HG03439 (cell line): ENCODE measurements around the gene LRRN2.

Experiments used
- ATAC-seq: cut with Tn5 transposase; IDR thresholded peaks from one replicate; pipeline ENCODE4 v1.9.1; 2021; ENCODE audit warnings: mild to moderate bottlenecking, moderate library complexity; ENCODE audit not compliant: unreplicated experiment

LRRN2 gene

DNA sequence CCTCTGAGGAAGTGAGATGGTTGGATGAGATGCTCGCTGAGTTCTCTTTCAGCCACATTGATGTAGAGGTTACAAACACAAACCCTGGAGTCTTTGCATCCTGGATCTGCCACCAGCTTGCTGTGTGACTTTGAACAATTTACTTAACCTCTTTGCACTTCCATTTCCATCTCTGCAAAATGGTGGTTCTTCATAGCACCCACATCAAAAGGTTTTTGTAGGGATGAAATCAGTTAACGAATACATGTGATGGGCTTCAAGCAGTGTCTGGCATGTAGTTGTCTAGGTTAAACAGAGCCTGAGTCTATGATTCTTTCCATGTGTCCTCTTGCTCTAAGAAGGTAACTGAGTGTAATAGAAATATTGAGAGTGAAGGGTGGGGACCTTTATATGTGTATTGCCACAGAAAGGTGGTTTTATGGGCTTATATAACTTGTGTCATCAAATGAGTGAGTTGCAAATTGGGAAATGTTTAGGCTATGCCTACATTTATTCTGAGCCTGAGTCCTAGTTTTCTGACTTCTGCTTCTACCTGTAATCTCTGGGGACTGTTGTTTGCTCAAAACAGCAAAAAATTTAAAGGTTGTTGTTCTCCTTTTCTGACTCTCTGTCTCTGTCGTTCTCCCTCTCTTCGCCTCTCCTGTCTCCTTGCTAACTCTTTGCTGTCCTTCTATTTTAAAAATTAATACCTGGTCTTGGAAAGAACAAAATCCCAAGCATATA is 27.3 kb upstream of the LRRN2 start:
- ATAC-seq: no peak

DNA sequence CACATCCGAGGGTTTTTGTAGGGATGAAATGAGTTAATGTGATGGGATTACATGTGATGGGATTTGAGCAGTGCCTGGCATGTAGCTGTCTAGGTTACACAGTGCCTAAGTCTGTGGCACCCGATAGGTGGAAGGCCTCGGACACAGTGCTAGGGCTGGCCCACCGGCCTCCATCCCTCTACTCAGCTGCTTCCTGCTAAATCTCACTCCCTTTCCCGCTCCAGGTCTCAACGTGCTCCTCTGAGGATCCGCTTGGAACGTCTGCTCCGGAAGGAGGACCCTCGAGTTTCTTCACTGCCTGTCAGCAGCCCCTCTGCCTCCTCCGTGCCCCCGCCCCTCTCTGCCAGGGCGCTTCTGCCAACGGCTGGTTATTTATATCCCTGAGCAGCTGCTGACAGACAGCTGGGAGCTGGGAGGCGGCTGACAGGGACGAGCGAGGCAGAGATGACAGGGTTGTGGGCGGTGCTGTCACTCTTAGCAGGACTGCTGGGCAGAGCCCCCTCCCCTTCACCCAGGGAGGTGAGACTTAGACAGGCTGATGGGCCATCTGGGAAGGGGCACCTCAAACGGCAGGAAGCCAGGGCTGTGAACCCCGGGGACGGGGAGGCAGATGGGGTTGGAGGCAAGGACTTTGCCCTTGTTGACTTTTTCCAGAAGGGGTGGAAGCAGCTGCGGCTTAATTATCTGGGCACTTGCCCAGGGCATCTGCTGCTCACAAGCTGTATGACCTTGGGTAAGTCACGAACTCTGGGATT is 26.6 kb upstream of the LRRN2 start:
- no peak for ATAC-seq

DNA sequence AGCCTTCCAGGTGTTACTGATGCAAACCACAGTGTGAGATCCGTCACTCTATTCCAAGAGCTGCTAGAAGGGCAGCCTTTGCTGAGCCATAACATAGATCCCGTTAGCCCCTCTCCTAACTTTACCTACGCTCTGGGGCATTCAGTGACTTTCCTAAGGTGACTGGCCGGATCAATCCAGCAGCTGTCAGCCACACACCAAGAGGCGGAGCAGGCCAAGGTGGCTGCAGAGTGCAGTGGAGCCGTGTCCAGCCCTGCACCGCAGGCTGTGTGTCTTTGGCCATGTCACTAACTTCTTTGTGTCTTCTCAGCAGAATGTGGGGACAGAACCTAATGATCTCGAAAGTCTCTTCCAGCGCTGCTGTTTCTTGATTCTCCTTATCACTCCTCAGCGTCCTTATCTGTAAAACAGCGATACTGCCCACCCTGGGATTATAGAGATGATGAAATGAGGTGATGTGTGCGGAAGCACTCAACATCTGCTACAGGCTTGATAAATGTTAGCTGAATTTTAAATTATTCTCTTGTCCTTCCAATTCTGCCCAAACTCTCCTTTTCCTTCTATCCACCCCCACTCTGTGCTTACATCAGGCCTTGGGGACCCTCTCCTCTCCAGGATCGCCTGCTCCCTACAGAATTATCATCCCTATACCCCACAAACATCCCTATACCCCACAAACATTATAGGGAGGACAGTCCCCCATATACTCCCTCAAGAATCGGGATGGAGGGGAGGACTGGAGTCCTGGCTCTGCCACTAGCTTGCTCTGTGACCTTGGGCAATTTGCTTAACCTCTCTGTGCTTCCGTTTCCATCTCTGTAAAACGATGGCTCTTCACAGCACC is 25.8 kb upstream of the LRRN2 start:
- ATAC-seq: no peak

DNA sequence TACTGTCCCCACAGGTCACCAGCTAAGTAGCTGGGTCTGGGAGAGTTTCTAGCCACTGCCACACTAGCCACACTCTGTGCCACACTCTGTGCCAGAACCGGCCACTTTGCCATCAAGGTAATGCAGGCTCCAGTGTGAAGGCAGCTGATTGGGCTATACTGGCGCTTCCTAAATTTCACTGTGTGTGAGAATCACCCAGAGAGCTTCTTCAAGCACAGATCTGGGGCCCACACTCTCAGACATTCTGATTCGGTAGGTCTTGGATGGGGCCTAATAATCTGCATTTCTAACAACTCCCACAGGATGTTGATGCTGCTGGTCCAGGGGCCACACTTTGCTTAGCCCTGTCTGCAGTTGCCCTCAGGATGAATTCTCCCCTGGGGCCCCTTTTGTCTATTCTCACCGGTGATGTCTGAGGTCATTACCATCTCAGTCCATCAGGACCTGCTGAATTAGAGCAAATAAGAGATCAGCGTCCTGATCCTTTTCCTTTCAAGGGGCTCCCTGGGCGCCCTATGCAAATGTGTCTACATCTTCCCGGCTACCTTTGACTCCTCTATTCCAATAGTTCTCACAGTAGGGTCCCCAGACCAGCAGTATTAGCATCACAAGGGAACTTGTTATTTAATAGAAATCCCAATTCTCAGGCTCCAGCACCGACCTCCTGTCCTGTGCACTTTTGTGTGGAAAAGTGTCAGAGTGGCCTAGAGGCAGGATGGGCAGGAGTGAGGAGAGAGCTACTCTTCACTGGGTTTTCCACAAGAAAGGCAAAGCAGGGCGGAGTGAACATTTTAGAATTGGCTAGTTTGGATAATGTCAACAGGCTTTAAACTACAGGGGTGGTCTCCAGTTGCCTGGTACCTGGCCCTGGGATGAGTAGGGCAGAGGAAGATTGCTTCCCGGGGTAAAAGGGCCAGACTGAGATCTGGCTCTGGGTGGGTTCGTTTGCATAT is 24.7 kb upstream of the LRRN2 start:
- no peak for ATAC-seq

DNA sequence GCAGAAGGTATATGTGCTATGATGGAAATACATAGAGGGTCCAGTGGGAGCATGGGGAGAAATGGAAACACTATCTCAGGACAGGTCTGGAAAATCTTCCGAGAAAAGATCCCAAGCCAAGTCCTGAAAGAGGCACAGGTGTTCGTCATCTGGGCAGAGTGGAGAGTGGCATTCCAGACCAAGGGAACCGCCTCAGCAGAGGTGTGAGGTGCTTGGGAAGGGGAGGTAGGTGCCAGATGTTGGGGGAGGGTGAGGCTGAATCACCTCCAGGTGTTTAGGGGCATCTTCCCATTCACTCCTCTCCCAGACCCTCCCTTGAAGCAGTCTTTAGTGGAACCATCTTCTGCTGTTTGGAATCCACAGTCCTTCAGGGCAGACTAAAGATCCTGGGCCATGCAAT is 23.5 kb upstream of the LRRN2 start:
- no peak for ATAC-seq

DNA sequence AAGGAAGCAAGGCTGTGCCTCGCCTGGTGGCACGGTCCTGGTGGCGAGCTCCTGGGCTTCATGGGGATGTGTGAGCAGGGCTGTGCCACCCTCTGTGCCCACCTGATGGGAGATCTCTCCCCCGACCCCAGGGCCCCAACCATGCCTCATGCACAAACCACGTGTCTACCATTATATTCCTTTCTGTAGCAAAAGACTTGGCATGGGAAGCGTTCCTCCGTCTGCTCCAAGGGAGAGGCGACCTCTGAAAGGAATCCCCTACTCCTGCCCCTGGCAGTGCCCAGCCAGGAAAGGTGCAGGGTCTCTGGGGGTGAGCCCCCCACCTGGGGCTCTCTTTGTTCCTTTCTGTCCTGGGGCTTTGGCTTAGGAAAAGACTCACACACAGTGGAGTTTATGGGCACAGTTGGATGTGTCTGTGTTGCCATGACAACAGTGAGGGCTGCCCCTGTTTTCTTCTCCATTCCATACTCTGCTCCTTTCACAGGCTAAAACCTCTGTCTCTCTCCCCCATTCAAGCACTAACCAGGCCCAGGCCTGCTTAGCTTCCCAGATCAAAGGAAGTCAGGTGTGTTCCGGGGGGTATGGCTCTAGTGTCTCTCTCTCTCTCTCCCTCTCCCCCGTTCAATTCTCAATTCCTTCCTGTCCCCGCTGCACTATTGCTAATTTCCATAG is 21.4 kb upstream of the LRRN2 start:
- ATAC-seq: no peak

DNA sequence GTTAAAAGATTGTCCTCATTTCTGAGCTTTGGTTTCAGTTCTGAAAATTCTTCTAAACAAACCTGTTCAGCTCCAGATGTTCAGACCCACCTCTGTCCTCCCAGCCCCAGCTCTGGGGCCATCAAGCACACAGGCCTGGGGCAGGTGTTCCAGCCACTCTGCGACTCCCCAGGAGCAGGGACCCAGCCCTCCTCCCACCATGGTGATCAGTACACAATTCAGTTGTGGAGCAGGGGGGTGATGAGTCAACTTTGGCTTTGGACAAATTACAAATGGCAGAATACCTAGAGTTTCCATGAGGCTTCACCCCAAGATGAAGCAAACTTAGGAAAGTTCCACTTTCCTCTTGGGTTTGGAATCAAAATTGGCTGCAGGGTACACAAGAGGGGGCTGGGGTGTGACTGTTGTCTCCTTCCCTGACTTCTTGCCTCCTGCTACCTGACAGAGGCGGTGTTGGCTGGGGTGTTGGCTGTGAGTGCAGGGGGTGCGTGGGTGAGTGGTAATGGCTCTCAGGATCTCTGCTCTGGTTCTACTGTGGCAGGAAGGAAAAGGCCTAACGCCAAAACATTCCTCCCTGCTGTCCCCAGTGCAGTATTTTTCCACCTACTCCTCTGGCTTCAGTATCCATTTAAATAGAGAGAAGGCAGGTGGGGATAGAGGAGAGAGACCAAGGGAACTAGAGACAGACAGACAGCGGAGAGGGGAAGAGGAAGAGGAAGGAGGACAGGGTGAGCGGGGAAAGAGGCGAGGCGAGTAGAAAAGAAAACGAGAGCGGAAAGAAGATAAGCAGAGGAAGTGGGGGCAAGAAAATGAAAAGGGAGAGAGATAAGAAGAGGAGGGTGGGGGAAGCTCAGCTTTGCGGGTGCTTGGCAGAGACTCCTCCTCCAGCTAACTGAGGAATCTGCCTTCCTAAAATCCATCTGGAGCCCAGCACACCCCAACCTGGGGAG is 20.6 kb upstream of the LRRN2 start:
- no peak for ATAC-seq

DNA sequence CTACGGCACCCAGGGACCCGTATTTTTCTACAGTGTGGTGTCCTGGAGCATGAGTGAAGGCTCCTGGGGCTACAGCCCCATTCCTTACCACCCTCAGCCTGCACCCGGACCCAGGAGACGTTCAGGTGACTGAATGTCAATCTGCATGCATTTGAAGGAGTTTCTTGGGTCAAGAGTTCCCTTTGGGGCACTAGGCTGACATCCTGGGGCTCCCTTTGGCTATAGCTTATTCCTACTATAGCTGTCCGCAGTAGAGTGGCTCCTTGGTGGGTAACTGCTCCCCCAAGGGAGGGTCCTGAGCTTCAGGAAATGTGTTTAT is 19.9 kb upstream of the LRRN2 start:
- no peak for ATAC-seq

DNA sequence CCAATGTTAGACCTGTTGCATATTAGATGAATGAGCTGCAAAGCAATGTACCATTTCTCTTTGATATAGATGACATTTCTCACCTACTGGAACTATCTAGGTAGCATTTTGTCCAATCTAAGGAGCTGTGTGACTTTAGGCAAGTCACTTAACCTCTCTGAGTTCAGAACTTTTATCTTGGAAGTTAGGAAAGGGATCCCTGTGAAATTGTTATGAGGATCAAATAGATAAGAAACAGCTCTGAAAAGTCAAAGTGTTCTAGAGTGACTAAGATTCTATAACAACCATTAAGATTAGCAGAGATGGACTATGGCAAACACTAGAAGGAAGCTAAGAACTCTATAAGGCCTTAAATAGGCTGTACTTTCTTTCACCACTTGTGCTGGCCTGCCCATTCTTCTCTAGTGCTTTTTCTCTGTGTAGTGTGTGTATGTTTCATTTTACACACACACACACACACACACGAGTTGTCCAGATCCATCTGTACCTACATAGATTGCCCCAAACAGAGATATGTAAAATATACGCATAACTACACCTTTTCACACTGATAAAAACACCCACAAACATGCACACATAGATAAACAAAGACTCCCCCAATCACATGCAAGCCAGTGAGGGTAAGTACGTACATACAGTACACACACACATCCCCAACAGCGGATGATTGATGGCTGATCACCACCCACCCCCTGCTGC is 19.4 kb upstream of the LRRN2 start:
- ATAC-seq: no peak

DNA sequence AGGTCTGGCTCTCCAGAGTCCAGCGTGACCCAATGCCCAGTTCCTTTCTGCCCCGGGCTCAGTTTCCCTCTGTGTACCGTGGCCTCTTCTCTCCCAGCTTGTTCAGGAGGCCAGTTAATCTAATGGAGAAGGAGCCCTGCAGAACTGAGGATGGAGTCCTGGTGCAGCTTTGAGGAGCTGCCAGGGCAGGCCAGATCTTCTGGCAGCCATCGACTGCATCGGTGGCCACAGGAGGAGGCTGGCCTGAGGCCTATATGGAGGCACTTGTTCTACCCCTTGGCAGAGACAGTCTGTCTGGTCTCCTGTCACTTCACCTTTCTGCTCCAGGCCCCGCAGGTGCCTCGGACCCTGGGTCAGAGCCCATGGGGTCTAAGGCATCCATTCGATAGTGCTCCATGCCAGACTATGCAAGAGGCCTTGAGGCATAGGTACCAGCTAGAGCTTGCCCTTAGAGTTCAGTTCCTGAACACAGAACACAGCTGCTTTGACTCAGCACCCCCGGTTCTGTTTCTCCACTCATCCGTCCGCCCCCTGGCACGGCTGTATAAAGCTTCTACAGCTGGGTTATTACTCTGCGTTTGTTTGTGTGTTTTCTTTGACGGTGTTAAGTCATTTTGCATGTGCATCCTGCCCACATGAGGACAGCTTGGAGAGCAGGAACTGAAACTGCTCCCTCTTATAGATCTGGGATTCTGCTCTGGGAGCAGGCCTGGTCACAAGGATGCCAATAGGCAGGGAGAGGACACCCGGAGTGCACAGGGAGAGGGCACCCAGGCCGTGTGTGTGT is 18.5 kb upstream of the LRRN2 start:
- no peak for ATAC-seq

DNA sequence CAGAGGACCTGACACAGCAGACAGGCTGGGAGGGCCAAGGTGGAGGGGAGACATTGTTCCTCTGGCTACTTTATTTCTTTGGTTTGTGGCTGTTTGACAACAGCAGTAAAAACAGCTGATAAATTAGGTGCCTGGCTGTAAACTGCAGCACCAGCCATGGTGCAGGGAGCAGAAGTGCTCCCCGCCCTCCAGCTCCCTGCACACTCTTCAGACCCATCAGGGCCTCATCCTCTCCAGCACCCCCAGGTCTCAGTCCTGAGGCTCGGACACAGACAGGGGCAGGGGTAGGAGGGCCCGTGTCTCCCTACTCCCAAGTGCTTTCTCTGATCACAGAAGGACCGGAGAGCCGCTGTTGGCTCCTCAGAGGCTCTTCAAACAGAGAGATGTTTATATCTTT is 17.7 kb upstream of the LRRN2 start:
- no peak for ATAC-seq

DNA sequence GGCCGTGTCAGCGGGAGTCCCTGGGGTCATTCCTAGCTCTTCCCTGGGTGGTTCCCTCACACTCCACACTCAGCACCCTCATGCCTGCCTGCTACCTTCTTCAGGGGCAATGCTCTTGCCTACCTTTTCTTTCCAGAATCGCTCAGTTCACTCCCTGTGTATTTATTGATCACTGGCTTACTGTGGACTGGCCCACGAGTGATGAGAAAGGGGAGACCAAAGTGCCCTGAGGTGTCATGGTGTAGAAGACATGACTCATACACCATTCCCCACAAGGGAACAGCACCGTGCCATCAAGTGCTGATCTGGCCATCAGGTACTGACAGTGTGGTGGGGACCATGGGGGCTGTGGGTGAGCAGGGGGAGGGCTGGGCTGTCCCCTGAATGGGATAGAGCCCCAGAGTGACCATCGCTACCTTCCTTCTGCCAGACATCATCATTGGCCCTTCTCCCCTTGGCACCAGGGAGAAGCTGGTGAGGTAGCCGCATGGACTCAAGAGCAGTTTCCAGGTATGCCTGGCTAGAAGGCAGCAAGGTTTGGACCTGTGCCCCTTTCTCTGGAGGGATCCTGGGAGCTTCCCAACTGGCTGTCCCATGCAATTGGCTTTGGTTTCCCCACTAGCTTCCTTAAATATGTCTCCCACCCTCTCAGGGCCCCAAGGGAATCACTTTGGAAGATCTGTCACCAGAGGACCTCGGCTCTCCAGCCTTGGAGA is 17.2 kb upstream of the LRRN2 start:
- ATAC-seq: no peak

DNA sequence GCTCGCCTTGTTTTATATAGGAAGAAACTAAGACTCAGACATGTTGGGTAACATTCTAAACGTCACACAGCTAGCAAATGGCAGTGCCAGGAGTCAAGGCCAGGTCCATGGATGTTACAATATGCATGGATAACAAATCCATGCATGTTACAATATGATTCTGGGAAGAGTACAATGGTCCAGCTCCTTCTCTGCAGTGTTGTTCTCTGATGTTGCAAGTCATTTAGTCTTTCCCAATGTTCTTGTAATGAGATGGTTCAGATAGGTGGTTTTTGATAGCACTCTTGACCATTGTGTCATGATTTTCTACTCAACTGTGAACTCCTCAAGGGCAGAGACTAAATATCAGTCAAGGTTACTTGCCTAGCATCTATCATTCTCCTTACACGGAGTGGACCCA is 15.7 kb upstream of the LRRN2 start:
- no peak for ATAC-seq

DNA sequence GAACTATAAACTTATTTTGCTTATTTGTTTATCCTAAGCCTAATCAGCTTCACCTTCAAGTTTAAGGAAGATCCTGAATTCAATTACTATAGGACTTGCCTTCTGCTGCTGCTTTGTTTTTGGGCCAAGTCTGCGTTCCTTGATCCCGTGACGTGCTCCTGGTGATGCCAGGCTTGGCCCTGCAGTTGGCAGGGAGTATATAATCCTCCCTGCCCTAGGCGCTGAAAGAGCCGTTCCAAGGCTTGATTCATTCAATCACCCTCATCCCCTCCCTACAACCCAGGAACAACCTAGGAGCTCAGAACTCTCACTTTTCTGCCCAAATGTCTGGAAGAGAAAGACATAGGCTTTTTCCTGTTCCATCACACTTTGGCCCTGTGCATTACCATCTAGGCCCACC is 12.4 kb upstream of the LRRN2 start:
- ATAC-seq: no peak

DNA sequence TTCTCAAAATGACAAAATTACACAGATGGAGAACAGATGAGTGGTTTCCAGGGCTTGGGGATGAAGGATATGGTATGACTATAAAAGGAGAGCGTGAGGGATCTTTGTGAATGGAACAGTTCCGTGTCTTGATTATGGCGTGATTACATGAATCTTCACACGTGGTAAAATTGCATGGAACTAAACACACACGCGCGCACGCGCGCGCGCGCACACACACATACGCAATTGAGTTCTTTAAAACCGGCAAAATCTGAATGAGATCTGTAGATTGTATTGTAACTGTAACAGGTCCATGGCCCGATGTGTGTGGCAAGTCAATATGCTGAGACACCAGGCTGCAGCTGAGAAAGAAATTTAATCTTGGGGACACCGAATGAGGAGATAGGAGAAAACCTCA is 11.1 kb upstream of the LRRN2 start:
- ATAC-seq: no peak

DNA sequence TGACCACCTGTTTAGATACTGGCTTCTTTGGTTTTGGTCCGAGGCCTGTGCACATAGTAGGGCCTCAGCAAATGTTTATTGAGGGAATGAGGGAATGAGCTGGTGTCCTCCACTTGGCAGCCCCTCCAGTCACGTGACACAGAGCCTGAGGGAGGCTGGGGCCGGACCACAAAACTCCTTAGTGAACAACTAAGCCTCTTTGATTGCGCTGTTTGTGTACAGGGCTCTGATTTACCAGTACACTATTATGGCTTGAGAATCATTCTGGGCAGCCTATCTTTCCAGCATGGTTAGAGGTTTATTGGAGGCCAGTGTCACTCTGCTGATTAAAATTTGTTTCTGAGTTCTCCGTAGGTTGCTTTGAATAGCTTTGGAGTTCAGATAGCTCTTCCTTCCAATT is 10.2 kb upstream of the LRRN2 start:
- ATAC-seq: no peak

DNA sequence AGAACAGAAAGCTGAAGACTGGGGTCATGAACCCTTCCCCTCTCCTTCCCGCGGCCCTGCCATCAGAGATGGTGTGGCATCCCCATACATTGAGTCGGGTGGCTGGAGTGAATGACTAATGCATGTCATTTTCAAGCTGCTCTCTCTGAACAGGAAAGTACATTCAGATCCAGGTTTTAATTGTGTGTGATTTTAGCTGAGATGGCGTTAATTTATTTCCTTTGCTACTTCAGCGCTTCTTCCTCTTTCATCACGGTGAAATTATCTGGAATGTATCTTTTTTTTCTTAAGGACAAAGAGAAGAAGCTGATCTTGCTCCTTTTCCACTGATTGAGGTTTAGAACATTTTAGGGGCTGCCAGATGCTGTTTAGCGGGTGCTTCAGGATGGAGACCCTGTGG is 8.6 kb upstream of the LRRN2 start:
- ATAC-seq: no peak
